Lower leg skin (tissue), 4 donors: ENCODE data around the gene LAMC2. TPM values are rescaled to one million over a fixed set of nuclear protein-coding genes. Genes with fewer than 3 reads are reported as not detected.
"Not testable (repeated sequence)": the region's sequence is repeated elsewhere in the genome, so short reads cannot be mapped to it uniquely, and the experiment has no call there.

Experiments
- DNase-seq, 2 donors: peaks; one replicate each; pipeline ENCODE4 v3.0.0-alpha.2; 2019; ENCODE audit warnings: low spot score in 2 of 2
- H3K4me3 ChIP-seq: fragments of 200-600 bp; sonication (generic); 2 replicates; pipeline ENCODE4 v1.5.1; 2017; ENCODE audit warnings: mild to moderate bottlenecking, low read depth; ENCODE audit not compliant: poor library complexity, severe bottlenecking
- CTCF ChIP-seq, 3 donors: fragments of 450-650 bp; IDR thresholded peaks; one replicate each; pipeline ENCODE4 v1.5.1; 2016; ENCODE audit warnings: antibody characterized with exemption in 3 of 3, mild to moderate bottlenecking in 3 of 3, moderate library complexity in 2 of 3
- POLR2A ChIP-seq, 2 donors: fragments of 450-650 bp; IDR thresholded peaks; one replicate each; pipeline ENCODE4 v1.6.1; 2016 to 2017; ENCODE audit warnings: antibody characterized with exemption in 2 of 2, mild to moderate bottlenecking in 1 of 2, moderate library complexity in 1 of 2
- WGBS, 2 donors: methylation state at CpG; one replicate each; pipeline ENCODE4 v1.1.5; 2018; 5-methylcytosine and 5-hydroxymethylcytosine counted together
- intact Hi-C: fragments of 100-400 bp; cut with DNase I; formaldehyde crosslinking; loops from one replicate; pipeline ENCODE4 v1.15.0; 2023; ENCODE audit warnings: low total_unique reads
- total RNA-seq, 4 donors: library from RNA; depleted of rRNA; stranded (reverse); fragments of >200 nt; gene quantifications; one replicate each; pipeline ENCODE4 v1.1.0, GENCODE V29; 2016

The LAMC2 gene
- total RNA-seq, 4 donors from 2014 or later, result 29.6 to 36.8 (median 33.1) TPM

GRCh38 chr1:183240526-183240825, 54.4 kb downstream of the LAMC2 start:
- H3K4me3 ChIP-seq, result no peak overlapping the region
- TF ChIP-seq CTCF (IDR thresholded peaks at IDR 0.05) (no peak), POLR2A (IDR thresholded peaks at IDR 0.05) (no peak)
- DNase-seq, result no peak
- 94 to 95% methylated on average over 4 of the region's 4 CpGs for WGBS, 2 donors
- intact Hi-C loops, result no loop called here

DNA sequence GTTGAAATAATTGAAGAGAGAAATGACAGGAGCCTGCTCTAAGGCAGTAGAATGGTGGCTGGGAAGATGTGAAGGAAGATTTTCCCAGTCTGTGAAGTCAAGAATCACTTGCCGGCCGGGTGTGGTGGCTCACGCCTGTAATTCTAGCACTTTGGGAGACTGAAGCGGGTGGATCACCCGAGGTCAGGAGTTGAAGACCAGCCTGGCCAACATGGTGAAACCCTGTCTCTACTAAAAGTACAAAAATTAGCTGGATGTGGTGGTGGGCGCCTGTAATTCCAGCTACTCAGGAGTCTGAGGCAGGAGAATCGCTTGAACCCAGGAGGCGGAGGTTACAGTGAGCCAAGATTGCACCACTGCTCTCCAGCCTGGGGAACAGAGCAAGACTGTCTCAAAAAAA, 54.8 kb downstream of the LAMC2 start:
- intact Hi-C loops, result not testable (repeated sequence)

DNA sequence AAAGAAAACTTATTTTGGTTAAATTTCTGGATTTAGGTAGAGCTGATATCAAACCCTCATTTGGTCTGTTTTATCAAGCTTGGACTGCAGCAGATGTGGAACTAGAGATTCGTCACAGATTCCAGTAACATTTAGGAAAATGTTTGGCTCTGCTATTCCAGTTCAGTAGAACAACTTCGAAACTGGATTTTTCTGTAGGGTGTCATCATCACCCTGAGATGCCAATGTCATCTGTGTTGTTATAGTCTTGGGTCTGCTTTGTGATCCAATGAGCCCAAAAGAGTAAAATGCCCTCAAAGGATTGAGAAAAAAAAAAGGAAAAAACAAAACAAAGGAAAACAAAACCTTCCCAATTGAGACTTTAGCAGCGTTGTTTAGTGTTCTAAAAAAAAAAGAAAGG, 55.4 kb downstream of the LAMC2 start:
- 56 to 61% methylated on average over 3 of the region's 3 CpGs for WGBS, 2 donors
- TF ChIP-seq POLR2A (IDR thresholded peaks at IDR 0.05) (no peak), CTCF (IDR thresholded peaks at IDR 0.05) (no peak)
- DNase-seq, result no peak
- intact Hi-C loops, result no loop called here
- H3K4me3 ChIP-seq, result no peak overlapping the region

More for the DNA sequence above, 54.8 kb downstream of the LAMC2 start:
- peak in 1 of 2 donors; percentile 76 for DNase-seq
- whole genome bisulfite sequencing, 2 donors, result 83 to 85% methylated on average over 8 of the region's 8 CpGs
- not testable (repeated sequence) for H3K4me3 ChIP-seq

- 39 to 66% methylated on average over 3 of the region's 3 CpGs for WGBS, 2 donors
- DNase-seq, result peak in 1 of 2 donors; percentile 77
- intact Hi-C loops, result no loop called here
- TF ChIP-seq CTCF (IDR thresholded peaks at IDR 0.05) (no peak), POLR2A (IDR thresholded peaks at IDR 0.05) (no peak)
- H3K4me3 ChIP-seq, result no peak overlapping the region
These were observed 56.5 kb downstream of the LAMC2 start for GRCh38 chr1:183242556-183242955.

DNA sequence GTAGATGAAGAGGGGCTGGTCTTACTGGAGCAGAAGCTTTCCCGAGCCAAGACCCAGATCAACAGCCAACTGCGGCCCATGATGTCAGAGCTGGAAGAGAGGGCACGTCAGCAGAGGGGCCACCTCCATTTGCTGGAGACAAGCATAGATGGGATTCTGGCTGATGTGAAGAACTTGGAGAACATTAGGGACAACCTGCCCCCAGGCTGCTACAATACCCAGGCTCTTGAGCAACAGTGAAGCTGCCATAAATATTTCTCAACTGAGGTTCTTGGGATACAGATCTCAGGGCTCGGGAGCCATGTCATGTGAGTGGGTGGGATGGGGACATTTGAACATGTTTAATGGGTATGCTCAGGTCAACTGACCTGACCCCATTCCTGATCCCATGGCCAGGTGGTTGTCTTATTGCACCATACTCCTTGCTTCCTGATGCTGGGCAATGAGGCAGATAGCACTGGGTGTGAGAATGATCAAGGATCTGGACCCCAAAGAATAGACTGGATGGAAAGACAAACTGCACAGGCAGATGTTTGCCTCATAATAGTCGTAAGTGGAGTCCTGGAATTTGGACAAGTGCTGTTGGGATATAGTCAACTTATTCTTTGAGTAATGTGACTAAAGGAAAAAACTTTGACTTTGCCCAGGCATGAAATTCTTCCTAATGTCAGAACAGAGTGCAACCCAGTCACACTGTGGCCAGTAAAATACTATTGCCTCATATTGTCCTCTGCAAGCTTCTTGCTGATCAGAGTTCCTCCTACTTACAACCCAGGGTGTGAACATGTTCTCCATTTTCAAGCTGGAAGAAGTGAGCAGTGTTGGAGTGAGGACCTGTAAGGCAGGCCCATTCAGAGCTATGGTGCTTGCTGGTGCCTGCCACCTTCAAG, 57.3 kb downstream of the LAMC2 start:
- no peak overlapping the region for H3K4me3 ChIP-seq
- TF ChIP-seq POLR2A (IDR thresholded peaks at IDR 0.05) (no peak), CTCF (IDR thresholded peaks at IDR 0.05) (no peak)
- 65 to 78% methylated on average over 5 of the region's 5 CpGs for WGBS, 2 donors
- intact Hi-C loops, result no loop called here
- peak; percentile 83 to 92 for DNase-seq

DNA sequence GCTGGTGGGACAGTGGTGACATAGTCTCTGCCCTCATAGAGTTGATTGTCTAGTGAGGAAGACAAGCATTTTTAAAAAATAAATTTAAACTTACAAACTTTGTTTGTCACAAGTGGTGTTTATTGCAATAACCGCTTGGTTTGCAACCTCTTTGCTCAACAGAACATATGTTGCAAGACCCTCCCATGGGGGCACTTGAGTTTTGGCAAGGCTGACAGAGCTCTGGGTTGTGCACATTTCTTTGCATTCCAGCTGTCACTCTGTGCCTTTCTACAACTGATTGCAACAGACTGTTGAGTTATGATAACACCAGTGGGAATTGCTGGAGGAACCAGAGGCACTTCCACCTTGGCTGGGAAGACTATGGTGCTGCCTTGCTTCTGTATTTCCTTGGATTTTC, 58.4 kb downstream of the LAMC2 start:
- WGBS, 2 donors, result 52 to 58% methylated on average over 1 of the region's 1 CpG
- TF ChIP-seq CTCF (IDR thresholded peaks at IDR 0.05) (no peak), POLR2A (IDR thresholded peaks at IDR 0.05) (no peak)
- DNase-seq, result peak; percentile 86 to 97
- H3K4me3 ChIP-seq, result no peak overlapping the region
- intact Hi-C loops, result no loop called here
